22Rv1 (cell line): ENCODE measurements around the gene COTL1.

Experiments used
- ZFX ChIP-seq: fragments of 450-650 bp; IDR thresholded peaks from 2 replicates; pipeline ENCODE4 v1.6.1; 2017; ENCODE audit warnings: antibody characterized with exemption, borderline replicate concordance
- TF ChIP-seq, protein P1 (sequence below): fragments of 450-650 bp; IDR thresholded peaks from 2 replicates; pipeline ENCODE4 v1.5.1; 2017; ENCODE audit warnings: mild to moderate bottlenecking

DNA sequence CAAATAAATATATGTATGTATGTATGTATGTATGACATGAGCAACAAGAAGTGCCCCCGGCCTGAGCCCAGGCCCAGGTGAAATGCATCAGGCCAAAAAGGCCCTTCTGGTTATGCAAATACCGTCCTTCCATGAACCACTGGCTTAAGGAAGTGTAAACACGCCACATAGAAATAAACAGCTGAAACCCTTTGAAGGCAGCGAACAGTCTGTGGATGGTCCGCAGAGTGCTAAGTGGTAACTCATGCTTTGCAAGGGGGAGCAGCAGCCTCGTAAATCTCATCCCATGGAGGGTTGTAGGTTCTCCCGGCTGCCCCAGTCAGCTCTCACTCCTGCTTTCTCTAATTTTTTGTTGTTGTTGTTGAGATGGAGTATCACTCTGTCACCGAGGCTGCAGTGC is 36.7 kb downstream of the COTL1 start:
- TF ChIP-seq, protein P1, sequence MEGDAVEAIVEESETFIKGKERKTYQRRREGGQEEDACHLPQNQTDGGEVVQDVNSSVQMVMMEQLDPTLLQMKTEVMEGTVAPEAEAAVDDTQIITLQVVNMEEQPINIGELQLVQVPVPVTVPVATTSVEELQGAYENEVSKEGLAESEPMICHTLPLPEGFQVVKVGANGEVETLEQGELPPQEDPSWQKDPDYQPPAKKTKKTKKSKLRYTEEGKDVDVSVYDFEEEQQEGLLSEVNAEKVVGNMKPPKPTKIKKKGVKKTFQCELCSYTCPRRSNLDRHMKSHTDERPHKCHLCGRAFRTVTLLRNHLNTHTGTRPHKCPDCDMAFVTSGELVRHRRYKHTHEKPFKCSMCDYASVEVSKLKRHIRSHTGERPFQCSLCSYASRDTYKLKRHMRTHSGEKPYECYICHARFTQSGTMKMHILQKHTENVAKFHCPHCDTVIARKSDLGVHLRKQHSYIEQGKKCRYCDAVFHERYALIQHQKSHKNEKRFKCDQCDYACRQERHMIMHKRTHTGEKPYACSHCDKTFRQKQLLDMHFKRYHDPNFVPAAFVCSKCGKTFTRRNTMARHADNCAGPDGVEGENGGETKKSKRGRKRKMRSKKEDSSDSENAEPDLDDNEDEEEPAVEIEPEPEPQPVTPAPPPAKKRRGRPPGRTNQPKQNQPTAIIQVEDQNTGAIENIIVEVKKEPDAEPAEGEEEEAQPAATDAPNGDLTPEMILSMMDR, result no peak
- no peak for TF ChIP-seq ZFX
